HCT116 (cell line): Measurements from ENCODE around the gene TEX19. TPM values are rescaled to one million over a fixed set of nuclear protein-coding genes. Genes with fewer than 3 reads are reported as not detected.

Source experiments
- ATAC-seq: fragments of 200-7000 bp; cut with Tn5 transposase; 2 replicates; pipeline ENCODE4 v1.9.1; 2020; ENCODE audit warnings: mild to moderate bottlenecking, moderate library complexity
- BruUV-seq: library from RNA; stranded (reverse); fragments of 400-500 nt; replicated peaks from 2 replicates; lab custom pipeline; 2021; lab: Mats Ljungman, UMichigan
- CTCF ChIA-PET: fragments of 300-600 bp; sonication (Branson Sonifier 250); formaldehyde crosslinking; loops from one replicate; lab custom pipeline; 2021; ENCODE audit warnings: antibody characterized with exemption; lab: Charles Lee
- POLR2A ChIA-PET: fragments of 300-600, 350-600 bp; sonication (Branson Sonifier 250); formaldehyde crosslinking; loops from one replicate; lab custom pipeline; 2021; ENCODE audit warnings: antibody characterized with exemption; lab: Charles Lee
- RAD21 ChIA-PET, 2 experiments: fragments of 300-600 bp; sonication (Branson Sonifier 250); formaldehyde crosslinking; loops; one replicate each; lab custom pipeline; 2023; ENCODE audit warnings: low total read pairs in 2 of 2; ENCODE audit not compliant: uncharacterized antibody in 2 of 2, unreplicated experiment in 2 of 2, low non-redundant PET in 1 of 2; lab: Charles Lee
- DNase-seq: peaks from one replicate; pipeline ENCODE4 v3.0.0-alpha.2; 2010; ENCODE audit warnings: low read depth, low spot score
- H2AFZ ChIP-seq: fragments of 200-600 bp; shearing (Covaris generic), sonication (generic); 2 replicates; pipeline ENCODE4 v1.6.1; 2017; ENCODE audit warnings: low read depth, mixed run types, mixed read lengths, antibody characterized with exemption, low read length; ENCODE audit not compliant: poor library complexity, severe bottlenecking
- H3K27ac ChIP-seq: 2 replicates; pipeline ENCODE4 v1.5.1; 2012; ENCODE audit warnings: low read depth, low read length
- H3K27me3 ChIP-seq: fragments of 200-600 bp; sonication (generic); 2 replicates; pipeline ENCODE4 v1.6.1; 2016; ENCODE audit warnings: mixed run types, low read length, mixed read lengths; ENCODE audit not compliant: insufficient read depth
- H3K36me3 ChIP-seq, 2 experiments: fragments of 200-500 bp in 1 of 2; fragments of 200-600 bp in 1 of 2; sonication (Bioruptor generic) in 1 of 2; sonication (generic) in 1 of 2; 2 replicates each; pipeline versions ENCODE4 v1.5.1 to v1.6.1; 2014 to 2016; ENCODE audit warnings: low read length in 2 of 2, inconsistent platforms in 1 of 2, mixed read lengths in 1 of 2, mixed run types in 1 of 2; ENCODE audit not compliant: insufficient read depth in 2 of 2, control insufficient read depth in 1 of 2
- H3K4me1 ChIP-seq, 2 experiments: fragments of 200-600 bp in 1 of 2; sonication (generic) in 1 of 2; 2 replicates each; pipeline versions ENCODE4 v1.5.1 to v1.6.1; 2012 to 2017; ENCODE audit warnings: low read length in 2 of 2, inconsistent platforms in 1 of 2, mild to moderate bottlenecking in 1 of 2, mixed read lengths in 1 of 2, mixed run types in 1 of 2, moderate library complexity in 1 of 2; ENCODE audit not compliant: insufficient read depth in 2 of 2, control insufficient read depth in 1 of 2
- H3K4me2 ChIP-seq: fragments of 200-600 bp; sonication (generic); 2 replicates; pipeline ENCODE4 v1.6.1; 2017; ENCODE audit warnings: mixed run types, low read length, mixed read lengths
- H3K4me3 ChIP-seq, 2 experiments: fragments of 200-600 bp in 1 of 2; sonication (generic) in 1 of 2; replicated peaks in 1 of 2; 2 replicates each; pipeline ENCODE4 v1.5.1; 2011 to 2016; ENCODE audit warnings: low read length in 2 of 2, control low read depth in 1 of 2, low read depth in 1 of 2, mild to moderate bottlenecking in 1 of 2, mixed read lengths in 1 of 2, mixed run types in 1 of 2
- H3K79me2 ChIP-seq: fragments of 200-600 bp; sonication (generic); 2 replicates; pipeline ENCODE4 v1.6.1; 2017; ENCODE audit warnings: mild to moderate bottlenecking, mixed run types, low read length, moderate library complexity, mixed read lengths; ENCODE audit not compliant: insufficient read depth
- H3K9ac ChIP-seq: fragments of 200-600 bp; sonication (generic); 2 replicates; pipeline ENCODE4 v1.6.1; 2016; ENCODE audit warnings: low read length, mixed read lengths
- H3K9me2 ChIP-seq: fragments of 200-600 bp; sonication (generic), shearing (Covaris generic); 2 replicates; pipeline ENCODE4 v1.6.1; 2017; ENCODE audit warnings: mixed run types, mild to moderate bottlenecking, moderate library complexity; ENCODE audit not compliant: insufficient read depth
- H3K9me3 ChIP-seq, 2 experiments: fragments of 200-500 bp in 1 of 2; fragments of 200-600 bp in 1 of 2; sonication (Bioruptor generic) in 1 of 2; sonication (generic) in 1 of 2; 2 replicates each; pipeline ENCODE4 v1.6.1; 2014 to 2017; ENCODE audit warnings: low read length in 2 of 2, mixed read lengths in 2 of 2, inconsistent platforms in 1 of 2, low read depth in 1 of 2, mild to moderate bottlenecking in 1 of 2, mixed run types in 1 of 2, moderate library complexity in 1 of 2; ENCODE audit not compliant: control insufficient read depth in 1 of 2, insufficient read depth in 1 of 2
- H4K20me1 ChIP-seq: fragments of 200-600 bp; sonication (generic), shearing (Covaris generic); 2 replicates; pipeline ENCODE4 v1.6.1; 2017; ENCODE audit warnings: mixed run types, mild to moderate bottlenecking, moderate library complexity; ENCODE audit not compliant: insufficient read depth
- CBX3 ChIP-seq: IDR thresholded peaks from 2 replicates; pipeline ENCODE4 v1.6.1; 2012; ENCODE audit warnings: low read depth
- CTCF ChIP-seq, 3 experiments: fragments of 200-600 bp in 1 of 3; sonication (generic) in 1 of 3; IDR thresholded peaks in 2 of 3; conservative IDR thresholded peaks in 1 of 3; 2 replicates each; pipeline ENCODE4 v1.5.1; 2012 to 2017; ENCODE audit warnings: low read depth in 2 of 3, low read length in 2 of 3, antibody characterized with exemption in 1 of 3, borderline replicate concordance in 1 of 3, control low read depth in 1 of 3, mild to moderate bottlenecking in 1 of 3, mixed read lengths in 1 of 3, mixed run types in 1 of 3, moderate library complexity in 1 of 3; ENCODE audit not compliant: insufficient read depth in 1 of 3
- ELF1 ChIP-seq: IDR thresholded peaks from 2 replicates; pipeline ENCODE4 v1.6.1; 2012; ENCODE audit warnings: low read depth, borderline replicate concordance
- EZH2 ChIP-seq: fragments of 200-600 bp; sonication (generic); IDR thresholded peaks from 2 replicates; pipeline ENCODE4 v1.6.1; 2017; ENCODE audit warnings: antibody characterized with exemption, mixed run types
- EZH2phosphoT487 ChIP-seq: fragments of 200-600 bp; IDR thresholded peaks from 2 replicates; pipeline ENCODE4 v1.6.1; 2018; ENCODE audit warnings: antibody characterized with exemption, borderline replicate concordance
- POLR2AphosphoS5 ChIP-seq: IDR thresholded peaks from 2 replicates; pipeline ENCODE4 v1.6.1; 2011; ENCODE audit warnings: mild to moderate bottlenecking, low read depth, low read length, moderate library complexity
- SRF ChIP-seq: IDR thresholded peaks from 2 replicates; pipeline ENCODE4 v1.6.1; 2012; ENCODE audit warnings: low read depth
- TCF7L2 ChIP-seq: IDR thresholded peaks from 2 replicates; pipeline ENCODE4 v1.7.0; 2011; ENCODE audit warnings: borderline replicate concordance, inconsistent platforms; ENCODE audit not compliant: insufficient read depth, insufficient read length; ENCODE audit errors: extremely low read depth
- ZNF274 ChIP-seq: fragments of 200-500 bp; sonication (Bioruptor generic); IDR thresholded peaks from 2 replicates; pipeline ENCODE4 v1.6.1; 2014; ENCODE audit warnings: mild to moderate bottlenecking, low read depth, low read length, inconsistent platforms
- intact Hi-C: fragments of 100-400 bp; cut with micrococcal nuclease; formaldehyde crosslinking; loops from 2 replicates; pipeline ENCODE4 v1.10.0; 2022
- total RNA-seq: library from RNA; stranded (reverse); gene quantifications from one replicate; pipeline ENCODE4 v1.2.1, GENCODE V29; 2021; ENCODE audit not compliant: unreplicated experiment

The TEX19 gene
- total RNA-seq, 1 experiment from 2014 or later: 2.1 TPM

DNA sequence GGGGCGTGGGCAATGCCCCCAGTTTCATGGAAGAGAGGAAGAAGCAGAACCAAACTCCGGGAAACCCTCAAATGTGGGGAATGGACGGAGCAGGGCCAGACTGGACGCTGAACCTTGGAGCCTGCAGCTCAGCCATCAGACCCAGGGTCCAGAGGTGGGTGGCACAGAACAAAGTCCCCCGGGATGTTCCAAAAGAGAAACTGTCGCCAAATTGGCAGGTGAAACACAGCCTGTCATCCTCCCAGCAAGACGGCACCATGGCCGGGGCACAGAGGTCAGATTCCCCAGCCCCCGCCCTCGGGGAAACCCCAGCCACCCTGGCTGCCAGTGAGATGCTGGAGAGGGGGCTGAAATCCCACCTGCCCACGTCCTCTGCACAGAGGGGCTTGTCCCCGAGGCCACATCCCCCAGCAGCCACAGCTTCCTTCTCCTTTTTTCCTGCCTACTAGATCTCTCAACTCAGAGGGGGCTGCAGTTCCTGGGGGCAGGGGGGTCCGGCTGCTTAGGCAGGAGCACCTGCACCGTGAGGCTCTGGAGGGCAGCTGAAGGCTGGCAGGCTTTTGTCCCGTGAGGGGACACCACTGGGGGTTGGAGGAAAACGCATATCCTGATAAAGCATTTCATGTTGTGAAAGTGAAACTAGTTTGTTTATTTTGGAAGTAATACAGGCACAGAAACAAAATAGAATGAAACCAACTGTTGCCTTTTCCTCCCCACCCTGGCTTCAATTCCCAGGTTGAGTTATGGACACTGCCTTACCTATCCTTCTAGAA is 24.2 kb upstream of the TEX19 start:
- H3K4me2 ChIP-seq: peak overlapping the region; percentile 97
- no peak for ATAC-seq
- intact Hi-C loops: loop anchor here (5.0 kb wide), 1 partner anchor 303 kb away; the partner anchor contains the start of gene RAC3
- H2AFZ ChIP-seq: no peak overlapping the region
- no peaks in the 10 kb centered on the region for H3K36me3 ChIP-seq
- no peak for TF ChIP-seq EZH2
- TF ChIP-seq TCF7L2: no peak
- TF ChIP-seq SRF: no peak
- no peak for TF ChIP-seq ELF1
- H3K9ac ChIP-seq: peak overlapping the region; percentile 85
- POLR2A ChIA-PET: no interaction called here
- RAD21 ChIA-PET: no interaction called here
- H3K9me3 ChIP-seq: no peaks in the 10 kb centered on the region
- CTCF ChIA-PET: no interaction called here
- DNase-seq: no peak
- H3K27me3 ChIP-seq: no peaks in the 10 kb centered on the region
- peak overlapping the region; percentile 15 to 72; a peak in 3 of 4 replicates for H3K4me3 ChIP-seq
- no peaks in the 10 kb centered on the region for H3K9me2 ChIP-seq
- BruUV-seq: TSS peak; percentile 17
- peaks cover 74 to 99% of the 10 kb centered on the region in 2 experiments for H3K4me1 ChIP-seq
- peak overlapping the region; percentile 47; the same call in 1 of the 2 replicates for H3K27ac ChIP-seq
- no peaks in the 10 kb centered on the region for H4K20me1 ChIP-seq
- peaks cover 3% of the 10 kb centered on the region; the same call in 1 of the 2 replicates for H3K79me2 ChIP-seq

- Histone ChIP-seq H3K9me3 (no peaks in the 10 kb centered on the region), H3K9me2 (no peaks in the 10 kb centered on the region), H3K79me2 (no peaks in the 10 kb centered on the region), H2AFZ (peak overlapping the region; percentile 10), H4K20me1 (no peaks in the 10 kb centered on the region), H3K27ac (peak overlapping the region; percentile 96), H3K36me3 (no peaks in the 10 kb centered on the region), H3K4me3 (peak overlapping the region; percentile 49 to 61), H3K9ac (peak overlapping the region; percentile 70), H3K27me3 (no peaks in the 10 kb centered on the region), H3K4me1 (peaks cover 59 to 73% of the 10 kb centered on the region in 2 experiments), H3K4me2 (peak overlapping the region; percentile 89)
- ATAC-seq (peak; percentile 67), DNase-seq (peak; percentile 72)
- TSS peak; percentile 99 for BruUV-seq
- ChIA-PET RAD21 (no interaction called here), POLR2A (interaction anchor here (0.5 to 2.3 kb wide), 5 partner anchors 28 to 254 kb away, joined by 3 to 5 read pairs (median 3); partner anchors contain the start of gene SLC16A3), CTCF (interaction anchor here (0.5 to 1.6 kb wide), 4 partner anchors 10 to 301 kb away, joined by 3 to 5 read pairs (median 4); partner anchors contain the start of gene DCXR)
- intact Hi-C loops: loop anchor here (2.0 to 5.0 kb wide), 2 partner anchors 254 to 307 kb away; partner anchors contain the start of gene RAC3
- TF ChIP-seq CTCF (IDR thresholded peaks at IDR 0.05 in 2 of 3, conservative IDR thresholded peaks at IDR 0.05 in 1 of 3; ENCODE audit: borderline replicate concordance in 1 of 3, insufficient read depth in 1 of 3, low read depth in 2 of 3, low read length in 2 of 3): no peak
- TF ChIP-seq ELF1: no peak
- TF ChIP-seq POLR2AphosphoS5: peak; percentile 68
- no peak for TF ChIP-seq ZNF274
- TF ChIP-seq CBX3: no peak
- no peak for TF ChIP-seq EZH2phosphoT487
- TF ChIP-seq SRF: no peak
These were observed 20.0 kb upstream of the TEX19 start for GRCh38 chr17:82338858-82339633.
